GM12875 (cell line): ENCODE results near the gene STAC2.

Source experiments
- H3K4me3 ChIP-seq: one replicate; pipeline ENCODE4 v1.5.1; 2011; ENCODE audit warnings: low read depth, low read length, control low read depth
- TF ChIP-seq, protein P1 (sequence below): IDR thresholded peaks from 2 replicates; pipeline ENCODE4 v1.5.1; 2011; ENCODE audit warnings: low read depth, mild to moderate bottlenecking, control low read depth, inconsistent platforms, low read length, moderate library complexity, borderline replicate concordance; ENCODE audit not compliant: insufficient read depth

Gene STAC2

DNA sequence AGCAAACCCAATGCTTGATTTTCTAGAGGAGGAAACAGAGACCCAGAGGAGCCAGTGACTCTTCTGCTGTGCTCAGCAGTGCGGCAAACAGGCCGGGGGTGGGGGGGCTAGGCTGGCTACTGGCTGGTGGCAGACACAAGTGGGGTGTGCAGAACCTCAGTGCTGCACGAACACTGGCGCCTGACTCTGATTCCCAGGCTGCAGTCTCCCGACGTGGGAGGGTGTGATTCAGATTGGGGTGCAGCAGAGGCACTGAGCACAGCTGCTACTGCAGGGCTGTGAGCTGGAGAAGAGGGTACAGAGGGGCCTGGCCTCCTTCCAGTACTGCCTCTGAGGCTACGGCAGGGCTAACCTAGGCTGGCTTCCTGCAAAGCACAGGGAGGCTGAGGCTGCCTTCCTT lies 17.6 kb downstream of the STAC2 start:
- TF ChIP-seq, protein P1, sequence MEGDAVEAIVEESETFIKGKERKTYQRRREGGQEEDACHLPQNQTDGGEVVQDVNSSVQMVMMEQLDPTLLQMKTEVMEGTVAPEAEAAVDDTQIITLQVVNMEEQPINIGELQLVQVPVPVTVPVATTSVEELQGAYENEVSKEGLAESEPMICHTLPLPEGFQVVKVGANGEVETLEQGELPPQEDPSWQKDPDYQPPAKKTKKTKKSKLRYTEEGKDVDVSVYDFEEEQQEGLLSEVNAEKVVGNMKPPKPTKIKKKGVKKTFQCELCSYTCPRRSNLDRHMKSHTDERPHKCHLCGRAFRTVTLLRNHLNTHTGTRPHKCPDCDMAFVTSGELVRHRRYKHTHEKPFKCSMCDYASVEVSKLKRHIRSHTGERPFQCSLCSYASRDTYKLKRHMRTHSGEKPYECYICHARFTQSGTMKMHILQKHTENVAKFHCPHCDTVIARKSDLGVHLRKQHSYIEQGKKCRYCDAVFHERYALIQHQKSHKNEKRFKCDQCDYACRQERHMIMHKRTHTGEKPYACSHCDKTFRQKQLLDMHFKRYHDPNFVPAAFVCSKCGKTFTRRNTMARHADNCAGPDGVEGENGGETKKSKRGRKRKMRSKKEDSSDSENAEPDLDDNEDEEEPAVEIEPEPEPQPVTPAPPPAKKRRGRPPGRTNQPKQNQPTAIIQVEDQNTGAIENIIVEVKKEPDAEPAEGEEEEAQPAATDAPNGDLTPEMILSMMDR: no peak
- no peak overlapping the region for H3K4me3 ChIP-seq

DNA sequence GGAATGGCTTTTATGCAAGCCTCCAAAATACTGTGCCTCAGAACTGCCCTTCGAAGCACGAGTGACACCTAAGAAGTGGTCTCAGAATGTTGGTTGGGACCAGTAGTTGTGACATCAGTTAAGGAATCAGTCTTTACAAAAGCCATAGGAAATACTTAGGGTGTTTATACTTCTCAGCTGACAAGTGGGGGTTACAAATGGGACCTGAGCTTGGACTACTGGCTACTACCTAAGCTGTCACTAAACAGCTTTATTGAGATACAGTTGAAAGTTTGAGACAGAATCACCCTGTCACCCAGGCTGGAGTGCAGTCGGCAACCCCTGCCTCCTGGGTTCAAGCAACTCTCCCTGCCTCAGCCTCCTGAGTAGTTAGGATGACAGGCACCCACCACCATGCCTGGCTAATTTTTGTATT lies 20.6 kb downstream of the STAC2 start:
- no peak overlapping the region for H3K4me3 ChIP-seq
- TF ChIP-seq, protein P1: no peak

DNA sequence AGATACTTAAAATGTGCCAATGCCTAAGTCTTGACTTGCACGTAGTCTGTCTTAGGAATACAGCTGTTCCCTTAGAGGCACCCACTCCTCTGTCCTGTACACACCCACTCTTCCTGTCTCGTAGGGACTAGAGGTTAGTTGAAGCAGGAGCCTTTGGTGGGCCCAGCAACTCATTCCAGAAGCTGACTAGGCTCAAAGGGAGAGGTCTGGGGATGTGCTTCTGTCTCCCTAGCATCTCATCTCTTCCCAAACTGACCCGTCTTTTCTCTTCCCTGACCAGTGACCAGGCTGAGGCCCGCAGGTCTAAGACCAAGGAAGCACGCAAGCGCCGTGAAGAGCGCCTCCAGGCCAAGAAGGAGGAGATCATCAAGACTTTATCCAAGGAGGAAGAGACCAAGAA lies 21.5 kb downstream of the STAC2 start:
- TF ChIP-seq, protein P1: no peak
- no peak overlapping the region for H3K4me3 ChIP-seq

DNA sequence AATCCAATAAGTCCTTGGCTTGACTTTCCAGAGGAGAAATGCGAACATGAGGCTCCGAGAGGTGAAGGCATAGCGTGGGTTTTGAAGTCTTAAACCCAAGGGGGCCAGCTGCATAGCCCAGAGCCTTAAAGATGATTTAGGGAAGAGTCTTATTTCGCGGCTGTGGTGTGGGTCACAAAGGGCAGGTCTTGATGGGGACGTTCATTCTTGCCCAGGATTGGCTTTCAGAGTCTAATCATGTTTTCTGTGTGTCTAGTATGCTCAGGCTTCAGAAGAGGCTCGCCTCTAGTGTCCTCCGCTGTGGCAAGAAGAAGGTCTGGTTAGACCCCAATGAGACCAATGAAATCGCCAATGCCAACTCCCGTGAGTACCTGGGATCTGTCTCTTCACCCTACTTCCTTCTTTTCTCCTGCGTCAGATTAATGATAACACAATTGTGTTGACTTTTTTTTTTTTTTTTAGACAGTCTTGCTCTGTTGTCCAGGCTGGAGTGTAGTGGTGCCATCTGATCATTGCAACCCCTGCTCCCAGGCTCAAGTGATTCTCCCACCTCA lies 24.7 kb downstream of the STAC2 start:
- TF ChIP-seq, protein P1: no peak

DNA sequence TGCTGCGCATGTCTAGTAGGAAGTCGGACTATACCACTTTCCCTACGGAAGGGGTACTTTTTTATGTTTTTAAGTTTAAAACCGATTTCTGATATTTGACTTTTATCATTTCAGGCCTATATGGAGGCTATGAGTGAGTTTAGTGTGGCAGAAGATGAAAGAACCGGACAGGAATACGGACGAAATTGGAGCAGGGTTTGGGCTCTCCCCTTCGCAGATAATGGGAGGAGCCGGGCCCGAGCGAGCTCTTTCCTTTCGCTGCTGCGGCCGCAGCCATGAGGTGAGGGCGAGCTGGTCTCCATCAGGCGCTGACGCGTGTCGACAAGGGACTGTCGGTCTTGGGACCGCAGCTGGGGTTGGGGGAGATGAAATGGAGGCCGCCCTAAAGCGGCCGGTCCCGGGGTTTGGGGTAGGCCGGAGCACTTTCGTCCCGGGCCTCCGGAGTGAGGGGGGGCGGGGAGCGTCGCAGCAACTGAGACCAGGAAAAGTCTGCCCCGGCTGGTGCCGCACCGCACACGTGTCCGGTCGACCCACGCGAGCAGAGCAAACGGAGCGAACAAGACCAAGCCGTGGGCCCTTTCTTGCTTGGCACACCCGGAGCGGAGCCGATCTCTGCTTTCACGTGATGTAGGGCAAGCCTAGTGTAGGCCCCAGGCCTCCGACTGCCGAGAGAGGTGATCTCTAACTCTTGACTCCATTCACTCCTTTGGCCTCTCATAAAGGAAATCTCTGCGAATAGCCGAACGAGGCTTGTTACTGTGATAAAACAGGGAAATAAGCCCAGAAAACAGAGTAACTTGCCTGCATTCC lies 25.5 kb downstream of the STAC2 start, which contains the start of gene RPL19:
TSS of gene RPL19 (plus strand) at position 214 of the 810 bp plus-strand sequence. CDS start at position 276, 62 bp downstream.
- TF ChIP-seq, protein P1: no peak
- peak within 1 kb of the TSS; percentile 72 for H3K4me3 ChIP-seq

More for the DNA sequence above, 24.7 kb downstream of the STAC2 start:
- peak overlapping the region; percentile 72 for H3K4me3 ChIP-seq

DNA sequence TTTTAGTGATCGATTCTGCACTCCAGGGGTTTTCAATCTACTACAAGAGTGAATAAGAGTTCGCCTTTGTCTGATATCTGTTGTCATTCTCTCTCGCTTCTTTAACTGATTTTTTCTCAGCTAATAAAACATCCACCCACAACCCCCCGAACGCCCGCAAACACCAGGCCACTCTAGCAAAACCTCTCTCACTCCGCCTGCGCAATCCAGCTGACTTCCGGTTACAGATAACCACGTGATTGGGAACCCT lies 26.0 kb downstream of the STAC2 start:
- TF ChIP-seq, protein P1: no peak

DNA sequence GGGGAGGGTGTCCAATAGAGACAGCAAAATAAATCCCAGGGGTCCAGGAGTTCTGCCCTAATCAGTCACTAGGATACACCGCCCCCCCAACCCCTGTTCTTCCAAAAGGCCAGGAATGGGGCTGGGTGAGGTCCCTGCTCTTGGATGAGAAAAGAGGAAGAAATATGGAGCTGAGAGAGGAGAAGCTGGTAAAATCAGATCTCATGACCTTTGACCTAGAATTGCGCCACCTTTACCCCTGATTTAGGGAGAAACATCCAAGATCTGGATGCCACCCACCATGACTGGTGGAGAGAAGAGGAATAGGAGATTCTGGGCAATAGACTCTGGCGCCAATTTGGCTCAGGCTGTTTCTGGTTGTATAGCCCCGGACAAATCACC lies 27.6 kb downstream of the STAC2 start:
- no peak overlapping the region for H3K4me3 ChIP-seq
- TF ChIP-seq, protein P1: no peak

More for the DNA sequence above, 26.0 kb downstream of the STAC2 start:
- H3K4me3 ChIP-seq: peak overlapping the region; percentile 26
